WTC11 (cell line): ENCODE measurements around the gene MAGOH. TPM values are rescaled to one million over a fixed set of nuclear protein-coding genes. Genes with fewer than 3 reads are reported as not detected.

Experiments
- ATAC-seq: fragments of 200-7000 bp; cut with Tn5 transposase; 2 replicates; pipeline ENCODE4 v1.10.0; 2021; ENCODE audit warnings: mild to moderate bottlenecking, moderate library complexity
- CTCF ChIA-PET: fragments of 300-600 bp; sonication (Branson Sonifier 250); formaldehyde crosslinking; loops from one replicate; lab custom pipeline; 2021; ENCODE audit warnings: antibody characterized with exemption; lab: Charles Lee
- POLR2A ChIA-PET: fragments of 350-600 bp; sonication (Branson Sonifier 250); formaldehyde crosslinking; loops from one replicate; lab custom pipeline; 2021; ENCODE audit warnings: antibody characterized with exemption; lab: Charles Lee
- DNase-seq: peaks from one replicate; pipeline ENCODE4 v3.0.0; 2021; ENCODE audit warnings: low spot score
- H3K27ac Mint-ChIP-seq: 2 replicates; pipeline ENCODE4 v1.8.0; 2021; ENCODE audit warnings: mixed read lengths
- H3K27me3 Mint-ChIP-seq: 2 replicates; pipeline ENCODE4 v1.8.0; 2021; ENCODE audit warnings: low read depth, mild to moderate bottlenecking, moderate library complexity, mixed read lengths
- H3K36me3 Mint-ChIP-seq: 2 replicates; pipeline ENCODE4 v1.8.0; 2021; ENCODE audit warnings: mixed read lengths
- H3K4me1 Mint-ChIP-seq: 2 replicates; pipeline ENCODE4 v1.8.0; 2022; ENCODE audit warnings: mixed read lengths
- H3K4me3 Mint-ChIP-seq: 2 replicates; pipeline ENCODE4 v1.8.0; 2021; ENCODE audit warnings: mild to moderate bottlenecking, moderate library complexity, mixed read lengths
- H3K9me3 Mint-ChIP-seq: 2 replicates; pipeline ENCODE4 v1.8.0; 2021; ENCODE audit warnings: mixed read lengths
- AR ChIP-seq: fragments of 250-450 bp; sonication (Bioruptor Pico); IDR thresholded peaks from 2 replicates; pipeline ENCODE4 v1.9.0; 2021; ENCODE audit warnings: mild to moderate bottlenecking
- ATF3 ChIP-seq: sonication (generic); formaldehyde crosslinking; conservative IDR thresholded peaks from 2 replicates; pipeline ENCODE4 v1.8.1; 2022; ENCODE audit warnings: mild to moderate bottlenecking, missing genetic modification reagents
- ATF6 ChIP-seq: sonication (generic); formaldehyde crosslinking; IDR thresholded peaks from 2 replicates; pipeline ENCODE4 v1.8.1; 2023; ENCODE audit warnings: mild to moderate bottlenecking, missing genetic modification reagents
- CBFB ChIP-seq: sonication (generic); formaldehyde crosslinking; IDR thresholded peaks from 2 replicates; pipeline ENCODE4 v1.8.1; 2022; ENCODE audit warnings: mild to moderate bottlenecking, low read depth, missing genetic modification reagents
- CREM ChIP-seq: sonication (generic); formaldehyde crosslinking; IDR thresholded peaks from 2 replicates; pipeline ENCODE4 v1.8.1; 2022; ENCODE audit warnings: mild to moderate bottlenecking, missing genetic modification reagents, moderate library complexity
- ELF4 ChIP-seq: sonication (generic); formaldehyde crosslinking; IDR thresholded peaks from 2 replicates; pipeline ENCODE4 v1.8.1; 2022; ENCODE audit warnings: low read depth, mild to moderate bottlenecking, moderate library complexity, missing genetic modification reagents
- ESRRA ChIP-seq: sonication (generic); formaldehyde crosslinking; IDR thresholded peaks from 2 replicates; pipeline ENCODE4 v1.8.1; 2022; ENCODE audit warnings: mild to moderate bottlenecking, missing genetic modification reagents, borderline replicate concordance
- FOXJ3 ChIP-seq: sonication (generic); formaldehyde crosslinking; IDR thresholded peaks from 2 replicates; pipeline ENCODE4 v1.9.0; 2021; ENCODE audit warnings: missing genetic modification reagents, mild to moderate bottlenecking, borderline replicate concordance
- GABPB1 ChIP-seq: sonication (generic); formaldehyde crosslinking; IDR thresholded peaks from 2 replicates; pipeline ENCODE4 v1.8.1; 2023; ENCODE audit warnings: mild to moderate bottlenecking, missing genetic modification reagents
- HMGA2 ChIP-seq: fragments of 250-450 bp; sonication (Bioruptor Pico); IDR thresholded peaks from 2 replicates; pipeline ENCODE4 v1.4.0; 2021; ENCODE audit warnings: mild to moderate bottlenecking, moderate library complexity
- HMGXB4 ChIP-seq: sonication (generic); formaldehyde crosslinking; IDR thresholded peaks from 2 replicates; pipeline ENCODE4 v1.8.1; 2023; ENCODE audit warnings: mild to moderate bottlenecking, moderate library complexity, missing genetic modification reagents
- MXD4 ChIP-seq: fragments of 250-450 bp; sonication (Bioruptor Pico); IDR thresholded peaks from 2 replicates; pipeline ENCODE4 v1.8.0; 2021; ENCODE audit warnings: mild to moderate bottlenecking, moderate library complexity, borderline replicate concordance
- NR1H2 ChIP-seq: sonication (generic); formaldehyde crosslinking; IDR thresholded peaks from 2 replicates; pipeline ENCODE4 v1.9.0; 2021; ENCODE audit warnings: mild to moderate bottlenecking, moderate library complexity, missing genetic modification reagents
- RORB ChIP-seq: fragments of 250-450 bp; sonication (Bioruptor Pico); IDR thresholded peaks from 2 replicates; pipeline ENCODE4 v1.9.0; 2021; ENCODE audit warnings: mild to moderate bottlenecking
- TEAD4 ChIP-seq: sonication (generic); formaldehyde crosslinking; IDR thresholded peaks from 2 replicates; pipeline ENCODE4 v1.8.0; 2022; ENCODE audit warnings: mild to moderate bottlenecking, missing genetic modification reagents
- USF2 ChIP-seq: sonication (generic); formaldehyde crosslinking; IDR thresholded peaks from 2 replicates; pipeline ENCODE4 v1.8.1; 2023; ENCODE audit warnings: mild to moderate bottlenecking, missing genetic modification reagents, moderate library complexity
- ZNF138 ChIP-seq: sonication (generic); formaldehyde crosslinking; conservative IDR thresholded peaks from 2 replicates; pipeline ENCODE4 v1.8.1; 2022; ENCODE audit warnings: mild to moderate bottlenecking, moderate library complexity, missing genetic modification reagents
- ZNF281 ChIP-seq: sonication (generic); formaldehyde crosslinking; IDR thresholded peaks from 2 replicates; pipeline ENCODE4 v1.8.0; 2023; ENCODE audit warnings: mild to moderate bottlenecking, missing genetic modification reagents
- ZNF532 ChIP-seq: fragments of 250-450 bp; sonication (Bioruptor Pico); IDR thresholded peaks from 2 replicates; pipeline ENCODE4 v1.9.0; 2021; ENCODE audit warnings: mild to moderate bottlenecking, borderline replicate concordance
- total RNA-seq: library from RNA; stranded (reverse); gene quantifications from 3 replicates; pipeline ENCODE4 v1.2.3, GENCODE V29; 2021

The MAGOH gene
- total RNA-seq, 1 experiment from 2014 or later, result 57.8 TPM

- H3K27me3 Mint-ChIP-seq, result peaks cover 3% of the 10 kb centered on the region; the same call in 1 of the 2 replicates
- TF ChIP-seq TEAD4 (CRISPR knock-in tag) (no peak), MXD4 (CRISPR knock-in tag) (no peak), USF2 (CRISPR knock-in tag) (no peak), GABPB1 (CRISPR knock-in tag) (no peak), RORB (no peak), ZNF138 (CRISPR knock-in tag) (no peak), ATF6 (CRISPR knock-in tag) (no peak), ATF3 (CRISPR knock-in tag) (no peak), CBFB (CRISPR knock-in tag) (no peak), AR (CRISPR knock-in tag) (no peak), HMGXB4 (CRISPR knock-in tag) (no peak), ZNF281 (no peak), CREM (no peak)
- peaks cover 10% of the 10 kb centered on the region for H3K4me1 Mint-ChIP-seq
- ATAC-seq (no peak), DNase-seq (no peak)
- H3K36me3 Mint-ChIP-seq, result no peaks in the 10 kb centered on the region
- CTCF ChIA-PET, result interaction anchor here (0.5 to 2.0 kb wide), 4 partner anchors 50 to 344 kb away, joined by 3 to 9 read pairs (median 6); partner anchors contain the start of gene ZYG11A
- H3K27ac Mint-ChIP-seq, result no peak overlapping the region
- no peak overlapping the region for H3K4me3 Mint-ChIP-seq
- no peaks in the 10 kb centered on the region for H3K9me3 Mint-ChIP-seq
- POLR2A ChIA-PET, result no interaction called here
Measured at GRCh38 chr1:53187401-53187800, 50.9 kb downstream of the MAGOH start.

- no peak overlapping the region for H3K27ac Mint-ChIP-seq
- CTCF ChIA-PET, result interaction anchor here (0.7 to 2.0 kb wide), 20 partner anchors 9 to 343 kb away, joined by 3 to 9 read pairs (median 4); partner anchors contain the start of genes ECHDC2 and ZYG11A
- H3K4me3 Mint-ChIP-seq, result no peak overlapping the region
- H3K27me3 Mint-ChIP-seq, result no peaks in the 10 kb centered on the region
- no peak for DNase-seq
- no peak for ATAC-seq
- POLR2A ChIA-PET, result no interaction called here
- H3K36me3 Mint-ChIP-seq, result no peaks in the 10 kb centered on the region
- H3K4me1 Mint-ChIP-seq, result peaks cover 10% of the 10 kb centered on the region
- no peaks in the 10 kb centered on the region for H3K9me3 Mint-ChIP-seq
- TF ChIP-seq HMGA2 (CRISPR knock-in tag) (no peak), ESRRA (CRISPR knock-in tag) (no peak), ELF4 (CRISPR knock-in tag) (no peak), NR1H2 (CRISPR knock-in tag) (no peak), ZNF532 (CRISPR knock-in tag) (no peak), CREM (no peak), FOXJ3 (CRISPR knock-in tag) (no peak)
Measured at GRCh38 chr1:53186533-53186932, 51.8 kb downstream of the MAGOH start.
